Left lung (tissue), 14 donors: Measurements from ENCODE around the gene NMRAL1. TPM values are rescaled to one million over a fixed set of nuclear protein-coding genes. Genes with fewer than 3 reads are reported as not detected.

Experiments used
- ATAC-seq: fragments of 200-7000 bp; cut with Tn5 transposase; one replicate; pipeline ENCODE4 v1.9.1; 2020; ENCODE audit warnings: moderate library complexity
- DNase-seq, 4 donors: peaks; one replicate each; pipeline ENCODE4 v3.0.0-alpha.2; 2013 to 2020
- H3K27ac ChIP-seq, 2 donors: fragments of 200-600 bp; sonication (generic) in 1 of 2; one replicate each; pipeline versions ENCODE4 v1.5.0 to v1.8.0; 2020 to 2021
- H3K27me3 ChIP-seq, 2 donors: fragments of 200-600 bp; sonication (generic) in 1 of 2; one replicate each; pipeline versions ENCODE4 v1.5.0 to v1.8.0; 2020 to 2021
- H3K36me3 ChIP-seq, 2 donors: fragments of 200-600 bp; sonication (generic) in 1 of 2; one replicate each; pipeline versions ENCODE4 v1.5.0 to v1.8.0; 2020 to 2021
- H3K4me1 ChIP-seq, 2 donors: fragments of 200-600 bp; one replicate each; pipeline ENCODE4 v1.8.0; 2021
- H3K4me3 ChIP-seq, 2 donors: fragments of 200-600 bp; sonication (generic) in 1 of 2; one replicate each; pipeline versions ENCODE4 v1.5.0 to v1.8.0; 2020 to 2021; ENCODE audit warnings: mild to moderate bottlenecking in 1 of 2
- H3K9me3 ChIP-seq, 2 donors: fragments of 200-600 bp; sonication (generic) in 1 of 2; one replicate each; pipeline versions ENCODE4 v1.5.0 to v1.8.0; 2020 to 2021
- intact Hi-C, 2 donors: fragments of 100-400 bp; cut with DNase I; formaldehyde crosslinking; loops; one replicate each; pipeline versions ENCODE4 v1.11.2 to v1.14.2; 2022
- long read RNA-seq, 12 donors: library from polyadenylated mRNA in 2 of 12; unstranded in 2 of 12; transcript quantifications; one replicate each; pipeline ENCODE4 v2.0.0 and lab custom pipeline, GENCODE V29; 2019 to 2026
- polyA plus RNA-seq, 6 donors: library from polyadenylated mRNA; unstranded; fragments of 120-200 nt; gene quantifications; one replicate each; pipeline ENCODE4 v1.2.1, GENCODE V29; 2013; ENCODE audit not compliant: insufficient read length in 6 of 6
- total RNA-seq, 2 donors: library from RNA; stranded (reverse); fragmentation: NEBNext Ultra II Directional; extraction: Animal tissue kit (Norgen Biotek cat#: 25700); gene quantifications; one replicate each; pipeline ENCODE4 v1.2.1, GENCODE V29; 2021
- TF ChIP-seq, protein P1 (sequence below), 2 donors: fragments of 200-600 bp; sonication (generic) in 1 of 2; IDR thresholded peaks; one replicate each; pipeline versions ENCODE4 v1.5.0 to v1.8.0; 2021; ENCODE audit warnings: antibody characterized with exemption in 2 of 2
- donor health status: DM: no; HTN: yes; CAD: no.
- donor health status: DM: no; HTN: no; CAD: no.

NMRAL1 gene
- total RNA-seq (10 to 100 TPM; 31.4 to 36.5 TPM), polyA plus RNA-seq (10 to 100 TPM; 37.2 to 50.0 (median 42.8) TPM)
- long read RNA-seq, donor 1, transcript NMRAL1-202 (6 exons, 1,233 nt) = major isoform, 5 of 28 reads
- long read RNA-seq, donor 1, partial matches to known transcripts = 19 of 28 reads
- long read RNA-seq, donor 1, other reads (novel, unspliced or antisense) = 0 of 28 reads
- long read RNA-seq, donor 2, transcript NMRAL1-201 (6 exons, 1,376 nt) = minor isoform, 5 of 88 reads
- long read RNA-seq, donor 2, transcript NMRAL1-202 (6 exons, 1,233 nt) = major isoform, 6 of 88 reads
- long read RNA-seq, donor 2, partial matches to known transcripts = 43 of 88 reads
- long read RNA-seq, donor 2, other reads (novel, unspliced or antisense) = 30 of 88 reads
- long read RNA-seq, donor 3, transcript NMRAL1-202 (6 exons, 1,233 nt) = major isoform, 16 of 21 reads
- long read RNA-seq, donor 3, partial matches to known transcripts = 0 of 21 reads
- long read RNA-seq, donor 3, other reads (novel, unspliced or antisense) = 0 of 21 reads
- long read RNA-seq, donor 4, transcript NMRAL1-202 (6 exons, 1,233 nt) = minor isoform, 6 of 28 reads
- long read RNA-seq, donor 4, transcript NMRAL1-201 (6 exons, 1,376 nt) = major isoform, 10 of 28 reads
- long read RNA-seq, donor 4, partial matches to known transcripts = 3 of 28 reads
- long read RNA-seq, donor 4, other reads (novel, unspliced or antisense) = 9 of 28 reads
- long read RNA-seq, donor 5, transcript NMRAL1-202 (6 exons, 1,233 nt) = major isoform, 7 of 13 reads
- long read RNA-seq, donor 5, partial matches to known transcripts = 0 of 13 reads
- long read RNA-seq, donor 5, other reads (novel, unspliced or antisense) = 0 of 13 reads
- long read RNA-seq, donor 6, partial matches to known transcripts = 32 of 63 reads
- long read RNA-seq, donor 6, other reads (novel, unspliced or antisense) = 23 of 63 reads
- long read RNA-seq, donor 7, partial matches to known transcripts = 11 of 50 reads
- long read RNA-seq, donor 7, other reads (novel, unspliced or antisense) = 29 of 50 reads
- long read RNA-seq, donor 8, transcript NMRAL1-202 (6 exons, 1,233 nt) = major isoform, 7 of 75 reads
- long read RNA-seq, donor 8, partial matches to known transcripts = 34 of 75 reads
- long read RNA-seq, donor 8, other reads (novel, unspliced or antisense) = 29 of 75 reads
- long read RNA-seq, donor 9 = 0 reads
- long read RNA-seq, donor 10, transcript NMRAL1-202 (6 exons, 1,233 nt) = major isoform, 27 of 81 reads
- long read RNA-seq, donor 10, transcript NMRAL1-212 (6 exons, 1,240 nt) = minor isoform, 12 of 81 reads
- long read RNA-seq, donor 10, transcript NMRAL1-201 (6 exons, 1,376 nt) = major isoform, 27 of 81 reads
- long read RNA-seq, donor 10, partial matches to known transcripts = 2 of 81 reads
- long read RNA-seq, donor 10, other reads (novel, unspliced or antisense) = 13 of 81 reads
- long read RNA-seq, donor 11 = 0 reads
- long read RNA-seq, donor 12, partial matches to known transcripts = 23 of 58 reads
- long read RNA-seq, donor 12, other reads (novel, unspliced or antisense) = 29 of 58 reads

DNA sequence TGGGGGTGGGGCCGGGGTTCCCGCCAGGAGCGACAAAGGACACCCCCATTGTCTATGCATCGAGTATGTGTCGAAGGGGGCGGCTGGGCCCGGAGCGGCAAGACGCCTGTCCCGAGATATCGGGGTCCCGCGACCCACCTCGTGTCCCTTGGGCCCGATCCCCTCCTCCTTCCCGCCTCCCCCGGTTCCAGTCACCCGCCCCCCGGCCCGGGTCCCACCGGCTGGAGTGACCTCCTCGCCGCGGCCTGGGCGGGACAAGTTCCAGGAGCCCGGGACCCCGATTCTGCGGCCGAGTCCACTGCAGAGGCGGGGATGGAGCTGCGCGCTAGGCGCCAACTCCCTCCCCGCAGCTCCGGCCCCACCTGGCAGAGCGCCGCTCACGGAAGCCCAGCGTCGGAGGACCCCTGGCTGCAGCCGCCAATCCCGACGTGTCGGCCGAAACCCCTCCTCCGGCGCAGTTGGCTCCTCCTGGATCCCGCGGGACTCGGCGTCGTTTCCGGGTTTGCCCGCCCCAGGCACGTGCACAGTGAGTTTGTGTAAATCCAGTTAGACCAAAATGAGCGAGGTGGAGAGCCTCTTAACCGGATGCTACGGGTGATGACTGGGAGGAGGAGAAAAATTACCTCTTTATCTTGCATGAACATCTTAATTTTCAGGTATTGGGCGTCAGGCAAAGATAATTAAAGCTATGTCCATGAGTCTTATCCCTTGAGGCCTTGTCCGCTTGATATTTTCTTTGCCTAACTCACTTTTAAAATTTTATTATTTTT lies at the start of gene NMRAL1:
NMRAL1 (minus strand) TSS at position 434 of the 770 bp plus-strand sequence. CDS start 493 bp downstream, outside the sequence.
- ATAC-seq (peak; percentile 65), DNase-seq (peak; percentile 86 to 95 (median 92))
- H3K36me3 ChIP-seq = peaks cover 0 to 8% of the 10 kb centered on the region in 2 donors
- TF ChIP-seq, protein P1, sequence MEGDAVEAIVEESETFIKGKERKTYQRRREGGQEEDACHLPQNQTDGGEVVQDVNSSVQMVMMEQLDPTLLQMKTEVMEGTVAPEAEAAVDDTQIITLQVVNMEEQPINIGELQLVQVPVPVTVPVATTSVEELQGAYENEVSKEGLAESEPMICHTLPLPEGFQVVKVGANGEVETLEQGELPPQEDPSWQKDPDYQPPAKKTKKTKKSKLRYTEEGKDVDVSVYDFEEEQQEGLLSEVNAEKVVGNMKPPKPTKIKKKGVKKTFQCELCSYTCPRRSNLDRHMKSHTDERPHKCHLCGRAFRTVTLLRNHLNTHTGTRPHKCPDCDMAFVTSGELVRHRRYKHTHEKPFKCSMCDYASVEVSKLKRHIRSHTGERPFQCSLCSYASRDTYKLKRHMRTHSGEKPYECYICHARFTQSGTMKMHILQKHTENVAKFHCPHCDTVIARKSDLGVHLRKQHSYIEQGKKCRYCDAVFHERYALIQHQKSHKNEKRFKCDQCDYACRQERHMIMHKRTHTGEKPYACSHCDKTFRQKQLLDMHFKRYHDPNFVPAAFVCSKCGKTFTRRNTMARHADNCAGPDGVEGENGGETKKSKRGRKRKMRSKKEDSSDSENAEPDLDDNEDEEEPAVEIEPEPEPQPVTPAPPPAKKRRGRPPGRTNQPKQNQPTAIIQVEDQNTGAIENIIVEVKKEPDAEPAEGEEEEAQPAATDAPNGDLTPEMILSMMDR (IDR thresholded peaks at IDR 0.05) = no peak
- peaks cover 5 to 51% of the 10 kb centered on the region in 2 donors for H3K4me1 ChIP-seq
- H3K27me3 ChIP-seq = no peaks in the 10 kb centered on the region
- peak within 1 kb of the TSS; percentile 61 to 67 for H3K4me3 ChIP-seq
- intact Hi-C loops = no loop called here
- H3K9me3 ChIP-seq = no peaks in the 10 kb centered on the region
- peak within 1 kb of the TSS; percentile 2 to 77 for H3K27ac ChIP-seq

DNA sequence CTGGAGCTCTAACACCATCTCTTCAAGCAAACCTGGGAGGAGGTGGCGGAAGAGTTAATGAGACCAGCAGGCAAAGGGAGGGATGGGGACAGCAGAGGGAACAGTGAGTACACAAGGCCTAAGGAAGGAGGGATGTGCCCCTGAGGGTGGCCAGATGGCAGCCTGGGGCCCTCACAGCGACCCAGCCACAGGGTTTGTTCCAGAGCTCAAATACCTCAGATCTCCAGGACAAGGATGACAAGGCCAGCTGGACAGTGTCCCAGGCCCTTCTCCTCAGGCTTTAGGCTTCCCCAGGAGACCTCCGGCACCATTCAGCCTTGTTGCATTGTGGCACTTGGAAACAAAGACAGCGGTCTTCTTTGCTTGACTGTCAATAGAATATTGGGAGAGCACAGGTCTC lies 49.3 kb upstream of the NMRAL1 start:
- TF ChIP-seq, protein P1 (IDR thresholded peaks at IDR 0.05) = no peak
- no peak overlapping the region for H3K27ac ChIP-seq
- no peak for ATAC-seq

DNA sequence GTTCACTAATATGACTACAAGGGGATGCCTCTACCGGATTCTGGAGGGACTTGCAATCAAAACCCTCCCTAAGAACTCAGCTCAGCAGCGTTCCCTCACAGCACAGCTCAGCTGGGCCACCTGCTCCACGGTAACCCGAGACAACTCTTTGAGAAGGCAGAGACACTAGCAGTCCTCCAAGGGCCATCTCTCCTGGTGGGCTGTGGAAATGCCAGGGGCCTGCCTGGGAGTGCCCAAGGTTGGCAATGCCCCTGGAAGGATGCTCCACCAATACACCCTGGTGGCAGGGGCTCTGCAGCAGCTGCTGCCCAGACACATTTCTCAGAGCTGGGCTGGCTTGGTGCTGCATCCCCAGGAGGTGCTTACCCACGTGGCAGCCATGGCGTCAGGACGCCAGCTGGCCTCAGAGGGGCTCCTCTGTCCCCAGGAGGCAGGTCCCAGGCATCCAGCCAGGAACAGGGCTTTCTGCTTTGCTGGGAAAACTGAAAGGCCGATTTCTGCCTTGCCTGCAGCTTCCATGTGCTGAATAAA lies 47.7 kb upstream of the NMRAL1 start:
- Histone ChIP-seq H3K27me3 (no peaks in the 10 kb centered on the region), H3K27ac (no peak overlapping the region), H3K4me1 (peaks cover 0 to 13% of the 10 kb centered on the region in 2 donors), H3K36me3 (peaks cover 0 to 3% of the 10 kb centered on the region in 2 donors), H3K4me3 (no peak overlapping the region), H3K9me3 (no peaks in the 10 kb centered on the region)
- intact Hi-C loops = no loop called here
- TF ChIP-seq, protein P1 (IDR thresholded peaks at IDR 0.05) = no peak
- ATAC-seq = no peak
- peak in 2 of 4 donors; percentile 31 to 71 for DNase-seq

More for the DNA sequence above, 49.3 kb upstream of the NMRAL1 start:
- Histone ChIP-seq H3K4me1 (peaks cover 0 to 13% of the 10 kb centered on the region in 2 donors), H3K9me3 (no peaks in the 10 kb centered on the region), H3K4me3 (no peak overlapping the region), H3K27me3 (no peaks in the 10 kb centered on the region), H3K36me3 (peaks cover 0 to 3% of the 10 kb centered on the region in 2 donors)
- intact Hi-C loops = no loop called here
- DNase-seq = no peak

DNA sequence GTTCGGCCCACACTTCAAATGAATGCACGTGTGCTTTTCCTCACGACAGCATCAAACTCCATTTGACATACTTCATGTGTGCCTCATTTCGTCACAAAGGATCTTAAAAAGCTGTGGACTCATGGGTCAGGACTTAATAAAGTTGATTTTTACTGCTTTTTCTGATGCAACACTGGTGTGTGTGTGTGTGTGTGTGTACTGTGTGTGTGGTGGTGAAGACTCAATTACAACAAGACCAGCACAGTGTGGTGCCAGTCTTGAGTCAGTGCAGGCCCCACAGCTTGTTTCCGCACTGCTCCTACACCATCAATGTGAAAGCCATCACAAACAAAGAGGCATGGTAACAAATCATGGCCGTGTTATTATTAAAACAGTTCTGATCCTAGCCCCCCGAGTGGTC lies 46.5 kb upstream of the NMRAL1 start:
- TF ChIP-seq, protein P1 (IDR thresholded peaks at IDR 0.05) = no peak
- intact Hi-C loops = no loop called here

More for the DNA sequence above, 46.5 kb upstream of the NMRAL1 start:
- Histone ChIP-seq H3K4me1 (peaks cover 0 to 23% of the 10 kb centered on the region in 2 donors), H3K27me3 (no peaks in the 10 kb centered on the region), H3K4me3 (no peak overlapping the region), H3K36me3 (peaks cover 0 to 3% of the 10 kb centered on the region in 2 donors), H3K9me3 (no peaks in the 10 kb centered on the region), H3K27ac (no peak overlapping the region)
- ATAC-seq (no peak), DNase-seq (no peak)
